GM15510 (cell line): Measurements from ENCODE around the gene DNAI1.

ENCODE experiments used
- POLR2A ChIP-seq: IDR thresholded peaks from 3 replicates; pipeline ENCODE4 v1.6.1; 2011; ENCODE audit warnings: borderline replicate concordance; ENCODE audit not compliant: insufficient read length; ENCODE audit errors: extremely low read depth

The DNAI1 gene

DNA sequence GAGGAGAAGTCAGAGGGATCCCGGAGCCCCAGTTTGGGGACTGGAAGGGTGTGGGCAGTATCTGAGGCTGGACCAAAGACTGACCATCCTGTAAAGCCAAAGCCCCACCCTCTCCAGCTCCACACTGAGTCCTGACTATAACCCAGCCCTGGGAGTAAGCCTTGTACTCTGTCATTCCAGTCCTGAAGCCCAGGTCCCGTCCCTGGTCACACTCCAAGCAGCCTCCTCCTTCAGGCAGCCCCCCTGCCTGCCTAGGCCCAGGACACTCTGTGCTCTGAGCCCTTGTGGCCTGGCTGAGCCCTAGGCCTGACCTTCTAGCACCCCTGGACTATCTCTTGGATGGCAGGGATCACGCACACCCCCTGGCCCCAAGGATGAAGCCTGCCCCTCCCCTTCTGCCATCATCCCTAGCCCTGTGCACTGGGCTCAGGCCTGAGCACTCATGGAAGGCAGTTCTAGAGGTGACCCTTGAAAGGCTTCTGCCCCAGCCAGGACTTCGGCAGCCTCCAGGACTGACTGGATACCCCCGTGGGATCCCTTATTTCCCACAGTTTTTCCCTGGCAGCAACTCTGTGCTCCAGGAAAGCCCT, 92.2 kb downstream of the DNAI1 start:
- no peak for TF ChIP-seq POLR2A

DNA sequence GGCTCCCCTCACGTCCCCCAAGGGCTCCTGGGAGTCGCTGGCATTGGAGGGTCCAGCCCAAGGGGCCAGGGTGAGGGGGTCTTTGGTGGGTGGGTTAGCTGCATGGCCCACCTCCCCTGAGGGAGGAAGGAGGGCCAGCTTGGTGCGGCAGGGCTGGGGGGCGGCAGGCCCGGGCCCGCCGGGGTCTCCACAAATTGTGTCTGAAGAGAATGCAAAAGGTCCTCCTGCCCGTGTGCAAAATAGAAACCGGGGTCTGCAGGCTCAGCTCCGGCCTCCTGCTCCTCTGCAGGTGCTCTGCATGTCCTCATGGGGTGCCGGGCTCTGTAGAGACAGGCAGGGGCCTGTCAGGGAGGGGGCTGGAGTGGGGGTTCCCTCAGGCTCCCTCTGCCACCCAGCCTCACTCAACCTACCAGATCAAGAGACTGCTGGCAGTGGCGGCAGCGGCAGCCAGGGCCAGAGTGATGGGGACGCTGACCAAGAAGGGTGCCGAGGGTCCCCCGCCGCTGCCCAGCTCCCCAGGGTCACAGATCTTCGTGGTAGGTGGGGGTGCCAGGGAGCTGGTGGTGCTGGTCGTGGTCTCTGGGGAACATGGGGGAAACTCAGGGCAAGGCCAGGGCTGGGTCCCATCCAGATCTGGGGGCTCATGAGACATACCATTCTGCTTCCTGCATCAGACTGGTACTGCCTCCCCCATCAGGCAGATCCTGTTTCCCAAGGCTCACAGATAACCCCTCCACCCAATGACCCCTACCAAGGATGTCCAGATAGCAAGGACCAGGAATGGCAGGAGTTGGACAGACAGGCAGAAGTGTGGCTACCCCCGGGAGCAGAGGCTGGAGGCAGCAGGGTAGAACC, 93.4 kb downstream of the DNAI1 start:
- TF ChIP-seq POLR2A, result no peak

DNA sequence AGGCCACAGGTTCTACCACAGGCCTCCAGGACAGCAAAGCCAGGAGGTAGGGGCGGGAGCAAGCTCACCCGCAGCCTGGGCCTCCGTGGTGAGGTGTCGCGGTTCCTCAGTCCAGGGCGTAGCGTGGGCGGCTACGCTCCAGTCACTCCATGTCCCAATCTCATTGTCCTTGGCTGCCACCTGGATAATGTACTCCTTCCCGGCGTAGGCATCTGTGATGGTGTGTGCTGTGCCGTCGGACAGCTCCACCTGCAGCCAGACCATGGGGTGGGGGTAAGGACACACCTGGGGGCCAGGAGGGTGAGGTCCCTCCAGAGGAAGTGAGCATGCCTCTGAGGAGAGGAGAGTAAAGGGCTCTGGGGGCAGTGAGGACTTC, 94.0 kb downstream of the DNAI1 start:
- TF ChIP-seq POLR2A, result no peak

DNA sequence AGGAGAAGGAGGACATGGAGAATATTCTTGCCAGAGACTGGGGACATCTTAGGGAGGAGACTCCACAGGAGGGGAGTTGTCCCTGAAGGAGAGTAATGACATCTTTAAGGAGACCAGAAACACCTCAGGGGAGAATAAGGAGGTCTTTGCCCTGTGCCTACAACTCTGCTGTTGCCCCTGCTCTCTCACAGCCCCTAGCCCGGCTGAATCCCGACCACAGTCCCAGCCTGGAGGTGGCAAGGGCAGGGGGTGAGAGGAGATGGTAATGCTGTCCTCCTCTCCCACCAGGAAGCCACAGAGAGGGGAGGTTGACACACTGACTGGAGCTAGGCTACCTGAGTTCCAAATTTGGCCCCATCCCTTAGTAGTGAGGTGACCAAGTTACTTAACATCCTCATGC, 94.4 kb downstream of the DNAI1 start:
- TF ChIP-seq POLR2A, result no peak

DNA sequence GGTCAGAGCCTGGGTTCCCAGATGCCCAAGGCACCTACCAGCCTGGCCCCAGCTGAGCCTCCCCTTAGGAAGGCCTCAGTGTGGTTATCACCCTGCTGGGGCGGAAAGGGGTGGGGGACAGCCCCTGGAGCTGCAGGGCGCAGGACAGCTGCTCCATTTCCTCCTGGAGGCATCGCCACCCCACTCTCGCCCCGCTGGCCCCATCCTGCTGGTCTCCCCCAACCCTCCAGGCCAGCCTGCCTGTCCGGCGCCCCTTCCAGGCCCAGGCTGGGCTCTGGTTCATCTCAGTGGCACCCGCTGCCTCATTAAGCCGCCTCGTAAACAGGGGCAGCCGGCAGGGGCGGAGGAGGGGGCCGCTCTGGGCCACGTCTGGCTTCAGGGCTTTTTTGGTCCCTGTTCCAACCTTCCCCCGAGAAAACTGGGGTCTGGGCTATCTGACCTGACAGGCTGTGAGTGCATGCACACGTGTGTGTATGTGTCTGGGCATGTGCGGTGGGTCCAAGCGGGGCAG, 95.0 kb downstream of the DNAI1 start:
- no peak for TF ChIP-seq POLR2A

DNA sequence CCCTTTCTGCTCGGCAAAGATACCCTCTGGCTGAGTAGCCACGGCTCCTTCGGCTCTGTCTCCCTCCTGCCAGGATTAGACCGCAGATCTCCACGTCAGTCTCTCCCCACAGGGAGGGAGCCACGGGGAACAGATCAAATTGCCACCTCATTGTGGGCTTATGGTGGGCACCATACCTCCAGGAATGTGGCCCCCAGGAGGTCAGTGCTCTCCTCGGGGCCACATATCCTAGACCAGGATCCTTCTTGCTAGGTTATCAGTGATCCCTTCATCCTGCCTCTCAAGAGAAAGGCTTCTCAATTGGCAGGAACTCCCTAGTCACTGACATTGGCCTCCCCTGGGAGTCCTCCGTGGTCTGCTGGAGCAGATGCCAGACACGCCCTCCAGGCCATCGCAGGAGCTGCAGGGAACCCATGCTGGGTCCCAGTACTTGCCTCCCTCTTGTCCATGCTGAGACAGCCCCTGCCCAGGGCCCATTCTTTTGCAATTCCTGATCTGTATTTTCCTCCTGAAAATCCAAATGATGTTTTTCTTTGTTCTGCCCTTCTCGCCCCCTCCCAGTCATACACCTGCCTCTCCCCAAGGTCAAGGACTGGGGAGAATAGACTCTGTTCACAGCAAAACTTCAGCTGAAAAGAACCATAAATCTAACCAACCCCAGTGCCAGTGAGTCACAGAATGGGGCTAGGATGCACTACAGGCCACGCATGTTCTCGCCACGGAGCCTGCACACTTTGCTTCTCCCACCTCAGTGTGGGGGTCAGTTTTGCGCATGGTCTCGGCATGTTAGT, 95.8 kb downstream of the DNAI1 start:
- TF ChIP-seq POLR2A, result no peak

DNA sequence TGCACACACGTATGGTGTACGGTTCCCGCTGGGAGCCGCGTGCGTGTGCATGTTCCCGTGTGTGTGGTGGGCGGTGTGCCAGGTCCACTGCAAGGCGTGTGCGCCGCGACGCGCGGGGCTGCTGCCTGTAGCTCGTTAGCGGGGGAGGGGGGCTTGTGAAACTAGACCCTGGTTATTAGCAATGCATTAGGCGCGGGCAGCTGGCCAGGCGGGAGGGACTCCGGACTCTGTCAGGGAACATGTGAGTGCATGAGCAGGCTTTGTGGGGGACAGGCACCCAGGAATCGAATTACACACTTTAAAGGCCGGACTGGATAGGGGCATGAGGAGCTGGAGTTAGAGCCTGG, 96.4 kb downstream of the DNAI1 start:
- TF ChIP-seq POLR2A, result no peak

DNA sequence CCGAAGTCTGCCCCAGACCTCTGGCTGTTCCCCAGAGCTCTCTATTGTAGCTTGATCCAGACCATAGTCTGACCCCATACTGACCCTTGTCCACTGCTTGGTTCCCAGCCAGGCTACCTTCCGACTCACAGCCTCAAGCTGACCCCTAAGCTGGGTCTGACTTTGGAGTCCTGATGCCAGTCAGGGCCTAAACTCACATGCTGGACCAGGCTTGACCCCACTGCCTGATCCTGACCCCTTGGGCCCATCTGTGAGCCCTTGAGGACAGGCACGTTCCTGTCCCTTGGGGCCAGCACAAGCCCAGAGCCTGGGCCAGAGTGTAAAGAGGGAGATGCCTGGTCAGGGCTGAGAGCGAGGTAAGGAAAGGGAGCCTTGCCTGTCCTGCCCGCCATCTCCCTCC, 96.9 kb downstream of the DNAI1 start:
- no peak for TF ChIP-seq POLR2A

DNA sequence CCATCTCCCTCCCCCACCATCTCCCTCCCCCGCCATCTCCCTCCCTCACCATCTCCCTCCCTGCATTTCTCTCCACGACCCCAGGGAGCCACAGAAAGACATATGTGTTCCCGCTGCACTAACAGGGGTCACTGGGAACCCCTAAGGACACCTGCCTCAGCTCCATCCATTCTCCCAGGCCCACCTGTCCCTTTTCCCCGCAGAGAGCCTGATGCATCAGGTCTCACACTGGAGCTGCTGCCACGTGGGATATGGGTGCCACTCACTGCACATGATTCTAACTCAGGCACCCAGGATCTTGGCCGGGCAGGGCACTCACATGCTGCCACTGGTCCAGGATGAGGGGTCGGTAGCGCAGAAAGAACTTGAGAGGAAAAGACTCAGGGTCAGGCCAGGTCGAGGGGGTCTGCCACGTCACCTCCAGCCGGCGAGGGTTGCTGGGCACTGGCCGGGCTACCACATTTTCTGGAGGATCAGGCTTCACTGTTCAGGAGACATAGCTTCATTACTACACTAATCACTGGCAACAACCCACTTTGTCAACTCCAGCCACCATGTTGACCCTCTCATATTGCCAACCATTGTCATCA, 97.4 kb downstream of the DNAI1 start:
- no peak for TF ChIP-seq POLR2A

DNA sequence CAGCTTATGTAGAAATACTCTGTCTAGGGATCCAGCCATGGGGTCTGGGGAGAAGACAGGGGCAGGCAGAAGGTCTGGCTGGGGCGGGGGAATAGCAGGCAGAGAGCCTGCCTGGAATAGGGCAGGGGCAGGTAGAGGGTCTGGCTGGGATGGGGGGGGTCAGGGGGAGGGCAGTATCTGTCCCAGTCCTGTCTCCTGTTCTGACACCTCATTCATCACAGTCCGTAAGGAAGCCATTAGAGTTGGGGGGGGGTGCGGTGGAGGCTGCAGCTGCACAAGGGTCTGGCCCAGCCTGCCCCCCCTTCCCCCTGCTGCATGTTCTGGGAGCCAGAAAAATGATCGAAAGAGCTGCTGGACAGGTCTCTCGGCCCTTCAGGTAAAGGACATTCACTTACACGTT, 98.3 kb downstream of the DNAI1 start:
- no peak for TF ChIP-seq POLR2A

DNA sequence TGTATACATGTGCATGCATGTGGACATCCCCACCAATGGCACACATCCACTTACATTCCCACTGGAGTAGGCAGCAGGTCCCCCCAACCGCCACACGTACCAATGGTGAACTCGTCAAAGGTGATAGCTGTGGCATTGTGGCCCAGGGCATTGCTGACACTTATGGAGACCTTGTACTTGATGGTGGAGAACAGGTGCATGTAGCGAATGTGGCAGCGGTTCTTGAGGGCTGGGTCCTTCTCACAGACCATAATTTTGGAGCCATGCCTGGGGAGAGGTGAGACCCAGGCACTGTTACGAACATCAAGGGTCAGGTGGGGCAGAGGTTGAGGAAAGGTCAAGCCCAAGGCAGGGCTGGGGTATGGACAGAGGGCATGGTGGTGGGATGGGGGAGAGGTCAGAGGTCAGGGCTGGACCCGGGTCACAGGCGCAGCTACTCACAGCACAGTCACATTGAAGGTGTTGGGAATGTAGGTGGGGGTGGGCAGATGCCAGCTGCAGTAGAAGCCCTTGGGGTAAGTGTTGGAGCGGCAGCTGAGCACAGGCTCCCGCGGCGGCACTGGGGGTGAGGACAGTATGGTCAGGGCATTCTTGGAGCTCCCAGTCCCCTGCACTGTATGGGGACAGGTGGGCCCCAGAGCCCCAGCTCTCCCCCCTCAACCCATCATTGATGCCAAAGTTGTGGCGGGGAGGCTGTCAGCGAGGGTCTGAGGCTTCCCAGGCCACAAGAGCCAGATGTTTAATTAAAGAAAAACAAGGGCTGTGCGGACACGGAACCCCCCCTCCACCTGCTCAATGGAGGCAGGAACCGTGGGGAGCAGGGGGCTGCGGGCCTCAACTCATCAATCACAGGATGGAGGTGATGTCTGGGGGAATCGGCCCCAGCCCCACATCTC, 99.1 kb downstream of the DNAI1 start:
- TF ChIP-seq POLR2A, result no peak

DNA sequence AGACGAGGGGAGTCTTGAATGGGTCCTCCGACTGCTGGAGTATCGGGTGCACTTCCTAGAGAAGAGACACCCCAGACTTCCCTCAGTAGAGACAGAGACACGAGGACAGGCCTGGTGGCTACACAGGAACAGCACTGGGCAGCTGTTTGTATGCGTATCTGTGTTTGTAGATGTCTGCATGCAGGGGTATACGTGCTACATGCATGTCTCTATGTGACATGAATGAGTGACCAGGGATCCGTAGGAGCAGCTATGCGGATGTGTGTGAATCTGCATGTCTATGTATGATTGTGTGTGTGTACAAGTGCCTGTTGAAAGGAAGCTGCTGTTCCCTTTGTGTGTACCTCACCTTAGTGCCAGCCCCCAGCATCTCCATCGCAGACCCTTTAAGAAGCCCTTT, 99.8 kb downstream of the DNAI1 start:
- no peak for TF ChIP-seq POLR2A

DNA sequence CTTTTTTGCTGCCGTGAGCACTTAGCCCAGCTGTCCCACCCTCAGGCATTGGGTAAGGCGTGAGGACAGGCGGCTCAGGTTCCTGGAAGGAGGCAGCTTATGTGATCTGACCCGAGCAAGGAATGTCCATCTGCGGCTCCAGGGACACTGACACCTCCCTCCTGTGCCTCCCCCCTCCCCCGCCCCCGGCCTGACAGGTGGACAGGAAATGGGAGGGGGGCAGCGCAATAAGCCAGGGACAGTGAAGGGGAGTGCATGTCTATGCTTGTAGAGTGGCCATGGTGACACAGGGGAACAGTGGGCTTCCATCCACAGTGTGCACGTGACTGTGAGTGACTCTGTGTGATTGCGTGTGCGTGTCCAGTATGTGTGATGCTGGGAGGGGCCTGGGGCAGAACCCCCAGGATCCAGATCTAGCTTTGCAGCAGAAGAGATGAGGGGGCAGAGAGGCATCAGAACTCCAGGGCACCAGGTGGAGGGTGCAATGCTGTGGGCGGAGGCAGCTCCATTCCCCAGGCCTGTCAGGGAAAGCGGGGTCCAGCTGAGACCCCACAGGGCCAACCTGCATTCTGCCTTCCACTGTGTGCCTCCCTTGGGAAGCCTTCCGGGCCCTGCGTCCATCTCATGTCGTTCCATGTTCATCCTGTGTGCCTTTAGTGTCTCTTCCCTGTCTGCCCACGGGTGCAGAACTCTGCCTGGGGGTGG, 100.5 kb downstream of the DNAI1 start:
- TF ChIP-seq POLR2A, result no peak
